Activated T-cell treated with anti-CD3 and anti-CD28 coated beads for 24 hours (primary cell): ENCODE measurements around the gene HPCA.

ENCODE experiments used
- DNase-seq: peaks from one replicate; pipeline ENCODE4 v3.0.0-alpha.2; 2020; ENCODE audit warnings: low read depth

Gene HPCA

GRCh38 chr1:32871364-32872191, 14.7 kb upstream of the HPCA start:
- no peak for DNase-seq

DNA sequence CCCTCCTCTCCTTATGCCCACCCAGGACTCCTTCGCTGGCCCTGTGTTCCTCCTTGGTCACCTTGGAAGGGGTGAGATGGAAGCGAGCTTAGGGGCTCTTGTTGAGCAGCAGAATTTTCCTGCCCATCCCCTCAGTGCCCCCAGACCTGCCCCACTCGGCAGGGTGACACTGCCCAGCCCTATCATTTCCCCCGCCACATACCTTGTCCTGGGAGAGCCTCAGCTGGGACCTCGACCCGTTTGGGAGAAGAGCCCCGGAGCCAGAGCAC, 14.2 kb upstream of the HPCA start:
- DNase-seq, result no peak

DNA sequence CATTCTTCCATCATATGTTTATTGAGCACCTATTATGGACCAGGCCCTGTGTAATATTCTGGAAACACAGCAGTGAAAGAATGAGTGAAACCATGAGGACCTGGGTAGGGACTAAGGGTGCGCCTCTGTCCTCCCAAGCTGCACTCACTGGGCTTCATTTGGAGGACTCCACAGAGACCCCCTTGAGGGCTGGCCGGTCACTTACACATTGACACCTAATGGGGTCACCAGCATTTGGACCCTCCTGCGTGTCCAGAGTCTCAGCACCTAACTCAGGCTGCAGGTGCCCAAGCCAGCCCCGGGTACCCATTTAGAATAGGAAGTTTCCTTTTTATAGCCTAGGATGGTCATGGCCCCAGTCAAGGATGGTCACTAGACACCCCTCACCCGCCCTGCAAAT, 12.8 kb upstream of the HPCA start:
- no peak for DNase-seq

GRCh38 chr1:32874860-32875752, 11.2 kb upstream of the HPCA start:
- no peak for DNase-seq

- DNase-seq, result no peak
These were observed 9.7 kb upstream of the HPCA start for GRCh38 chr1:32876341-32877210.

GRCh38 chr1:32877211-32878110, 8.8 kb upstream of the HPCA start:
- no peak for DNase-seq

DNA sequence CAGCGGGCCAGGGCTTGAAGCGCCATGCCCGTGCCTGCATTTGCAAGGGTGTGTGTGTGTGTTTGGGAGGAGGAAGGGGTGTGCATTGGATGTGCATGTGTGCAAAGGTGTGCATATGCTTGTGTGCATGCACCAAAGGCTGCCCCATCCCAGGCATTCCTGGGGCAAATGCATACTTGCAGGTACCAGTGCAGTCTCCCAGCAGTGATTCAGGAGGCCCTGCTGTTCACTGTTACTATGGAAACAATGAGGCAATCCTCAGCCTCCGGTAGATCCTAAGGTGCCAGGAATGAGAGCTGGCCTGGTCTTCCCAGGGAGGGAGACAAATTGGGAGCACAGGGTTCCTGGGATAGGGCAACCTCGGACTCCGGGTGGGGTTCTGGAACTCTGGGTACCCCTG, 8.1 kb upstream of the HPCA start:
- no peak for DNase-seq

GRCh38 chr1:32878637-32879041, 7.7 kb upstream of the HPCA start:
- DNase-seq, result no peak

- DNase-seq, result no peak
These were observed 5.0 kb upstream of the HPCA start for GRCh38 chr1:32881291-32881690.

GRCh38 chr1:32881871-32882850, 4.1 kb upstream of the HPCA start:
- no peak for DNase-seq

DNA sequence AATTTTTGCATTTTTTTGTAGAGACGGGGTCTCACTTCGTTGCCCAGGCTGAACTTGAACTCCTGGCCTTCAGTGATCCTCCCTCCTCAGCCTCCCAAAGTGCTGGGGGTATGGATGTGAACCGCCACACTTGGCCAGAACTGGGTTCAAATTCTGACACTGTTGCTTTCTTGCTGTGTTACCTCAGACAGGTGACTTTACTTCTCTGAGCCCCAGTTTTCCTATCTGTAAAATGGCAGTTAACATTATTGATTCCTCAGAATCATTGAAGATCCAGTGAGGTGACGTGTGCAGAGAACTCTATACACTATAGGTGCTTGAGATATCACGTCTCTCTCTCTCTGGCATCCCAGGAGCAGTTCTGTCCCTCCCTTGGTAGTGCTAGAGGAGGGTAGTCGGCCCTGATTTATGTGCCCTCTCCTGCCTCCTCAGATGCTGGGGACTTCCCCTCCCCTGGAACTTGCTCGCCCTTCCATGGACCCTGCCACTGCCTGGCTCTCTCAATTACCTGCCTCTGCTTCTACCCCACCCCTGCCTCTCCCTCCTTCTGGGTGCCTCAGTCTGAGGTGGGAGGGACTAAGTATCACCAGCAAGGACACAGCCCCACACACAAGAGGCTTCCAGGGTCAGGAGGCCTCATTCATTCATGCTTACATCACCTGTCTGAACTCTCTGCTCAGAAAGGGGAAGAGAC, 2.8 kb upstream of the HPCA start:
- no peak for DNase-seq

- no peak for DNase-seq
These were observed 2.3 kb upstream of the HPCA start for GRCh38 chr1:32884032-32884372.

DNA sequence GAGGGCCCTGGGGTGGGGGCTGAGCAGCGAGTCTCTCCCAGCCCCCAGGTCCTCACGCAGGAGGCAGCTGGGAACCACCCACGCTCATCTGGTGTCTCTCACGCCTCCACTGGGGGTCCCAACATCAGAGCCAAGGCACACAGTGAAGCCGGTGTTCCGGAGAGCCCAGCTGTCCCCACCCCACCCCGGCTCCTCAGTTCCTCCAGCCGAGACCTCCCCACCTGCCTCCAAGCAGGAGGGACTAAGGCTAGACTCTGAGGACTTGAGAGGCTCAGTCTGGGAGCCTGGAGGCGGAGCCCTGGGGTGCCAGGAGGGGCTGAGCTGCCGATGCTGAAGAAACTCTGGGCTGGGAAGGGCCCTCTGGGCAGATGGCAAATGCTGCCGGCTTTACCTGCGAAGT, 1.6 kb upstream of the HPCA start:
- no peak for DNase-seq

GRCh38 chr1:32885676-32886003, 651 bp upstream of the HPCA start:
- no peak for DNase-seq

- no peak for DNase-seq
These were observed 630 bp downstream of the HPCA start for GRCh38 chr1:32886828-32887414.

DNA sequence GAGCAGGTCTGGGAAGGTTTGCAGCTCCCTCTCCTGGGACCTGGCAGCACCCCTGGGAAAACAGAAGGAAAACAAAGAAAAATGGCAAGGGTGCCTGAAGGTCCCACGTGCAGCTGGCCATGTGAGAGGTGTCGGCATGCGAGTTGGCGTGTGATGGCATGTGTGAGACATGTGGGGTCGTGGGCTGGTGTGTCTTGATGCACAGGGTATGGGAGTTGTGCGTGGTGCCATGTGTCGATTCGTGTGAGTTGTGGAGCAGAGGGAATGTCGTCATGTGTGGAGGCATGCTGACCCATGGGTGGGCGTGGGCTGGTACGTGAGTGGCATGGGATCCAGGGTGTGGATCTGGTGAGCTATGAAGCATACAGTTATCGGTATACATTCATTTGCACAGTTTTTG, 1.3 kb downstream of the HPCA start:
- no peak for DNase-seq

- DNase-seq, result no peak
These were observed 1.8 kb downstream of the HPCA start for GRCh38 chr1:32888134-32888533.

GRCh38 chr1:32888677-32889420, 2.6 kb downstream of the HPCA start:
- no peak for DNase-seq
